GM19025 (cell line): ENCODE measurements around the gene ADAM15.

Experiments
- ATAC-seq: cut with Tn5 transposase; IDR thresholded peaks from one replicate; pipeline ENCODE4 v1.9.1; 2021; ENCODE audit warnings: mild to moderate bottlenecking, low read depth, moderate library complexity; ENCODE audit not compliant: unreplicated experiment

ADAM15 gene

GRCh38 chr1:155083865-155084721 lies 33.0 kb downstream of the ADAM15 start:
- no peak for ATAC-seq

DNA sequence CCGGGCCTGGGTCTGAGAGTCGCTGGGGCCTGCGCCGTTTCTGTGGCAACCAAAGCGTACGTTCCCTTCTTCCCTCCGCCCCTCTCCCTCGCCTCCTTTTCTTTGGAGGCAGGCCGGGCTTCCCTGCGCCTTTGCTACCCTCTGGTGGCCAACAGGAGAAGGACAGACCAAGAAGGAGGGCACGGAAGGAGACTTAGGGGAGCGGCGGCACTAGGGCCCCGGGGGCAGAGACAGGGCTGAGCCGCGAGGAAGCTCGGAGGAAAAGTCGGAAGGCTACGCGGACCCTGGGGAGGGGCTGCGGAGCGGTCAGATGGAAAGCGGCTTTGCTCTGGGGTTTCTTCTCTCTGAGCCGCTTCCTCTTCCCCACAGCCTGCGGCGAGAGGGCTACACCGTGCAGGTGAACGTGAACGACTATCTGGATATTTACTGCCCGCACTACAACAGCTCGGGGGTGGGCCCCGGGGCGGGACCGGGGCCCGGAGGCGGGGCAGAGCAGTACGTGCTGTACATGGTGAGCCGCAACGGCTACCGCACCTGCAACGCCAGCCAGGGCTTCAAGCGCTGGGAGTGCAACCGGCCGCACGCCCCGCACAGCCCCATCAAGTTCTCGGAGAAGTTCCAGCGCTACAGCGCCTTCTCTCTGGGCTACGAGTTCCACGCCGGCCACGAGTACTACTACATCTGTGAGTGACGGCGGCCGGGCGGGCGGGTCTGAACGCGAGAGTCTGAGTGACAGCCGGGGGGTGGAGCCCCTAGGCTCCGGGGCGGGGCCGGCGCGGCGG lies 33.8 kb downstream of the ADAM15 start:
- ATAC-seq = peak; percentile 82

DNA sequence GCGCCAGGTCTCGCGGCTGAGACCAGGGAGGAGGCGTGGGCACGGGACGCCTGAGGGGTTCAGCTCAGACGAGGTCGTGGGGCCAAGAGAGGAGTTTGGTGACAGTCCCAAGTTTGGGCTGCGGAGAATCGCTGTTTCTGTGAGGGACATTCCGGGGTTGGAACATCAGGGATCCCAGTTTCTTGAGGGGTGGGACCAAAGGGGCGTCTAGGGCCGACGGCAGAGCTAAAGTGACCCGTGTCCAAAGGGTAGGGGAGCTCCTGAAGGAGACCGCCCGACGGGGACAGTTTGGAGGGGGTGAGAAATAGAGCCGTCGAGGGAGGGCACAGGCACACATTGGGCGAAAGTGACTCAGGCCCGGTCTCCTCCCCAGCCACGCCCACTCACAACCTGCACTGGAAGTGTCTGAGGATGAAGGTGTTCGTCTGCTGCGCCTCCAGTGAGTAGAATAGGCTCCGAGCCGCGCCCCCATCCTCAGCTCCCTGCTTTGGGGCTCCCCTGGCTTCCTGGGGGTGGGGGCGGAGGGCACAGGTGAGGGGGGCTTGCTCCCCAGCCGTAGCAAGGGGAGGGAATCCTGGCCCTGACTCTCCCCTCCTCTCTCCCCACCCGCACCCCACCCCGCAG lies 34.5 kb downstream of the ADAM15 start:
- ATAC-seq = no peak

DNA sequence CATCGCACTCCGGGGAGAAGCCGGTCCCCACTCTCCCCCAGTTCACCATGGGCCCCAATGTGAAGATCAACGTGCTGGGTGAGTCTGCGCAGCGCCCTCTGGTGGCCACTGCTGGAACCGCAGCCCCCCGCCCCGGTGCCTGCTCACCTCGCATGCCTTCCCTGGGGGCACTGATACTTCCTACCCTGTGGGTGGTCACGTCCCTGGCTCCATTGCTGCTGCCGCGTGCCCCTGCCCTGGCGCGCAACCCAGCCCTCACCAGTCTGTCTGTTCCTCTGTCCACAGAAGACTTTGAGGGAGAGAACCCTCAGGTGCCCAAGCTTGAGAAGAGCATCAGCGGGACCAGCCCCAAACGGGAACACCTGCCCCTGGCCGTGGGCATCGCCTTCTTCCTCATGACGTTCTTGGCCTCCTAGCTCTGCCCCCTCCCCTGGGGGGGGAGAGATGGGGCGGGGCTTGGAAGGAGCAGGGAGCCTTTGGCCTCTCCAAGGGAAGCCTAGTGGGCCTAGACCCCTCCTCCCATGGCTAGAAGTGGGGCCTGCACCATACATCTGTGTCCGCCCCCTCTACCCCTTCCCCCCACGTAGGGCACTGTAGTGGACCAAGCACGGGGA lies 35.1 kb downstream of the ADAM15 start:
- no peak for ATAC-seq

GRCh38 chr1:155086856-155087535 lies 35.9 kb downstream of the ADAM15 start:
- no peak for ATAC-seq

- no peak for ATAC-seq
These were observed 40.2 kb downstream of the ADAM15 start for GRCh38 chr1:155091071-155092051.

DNA sequence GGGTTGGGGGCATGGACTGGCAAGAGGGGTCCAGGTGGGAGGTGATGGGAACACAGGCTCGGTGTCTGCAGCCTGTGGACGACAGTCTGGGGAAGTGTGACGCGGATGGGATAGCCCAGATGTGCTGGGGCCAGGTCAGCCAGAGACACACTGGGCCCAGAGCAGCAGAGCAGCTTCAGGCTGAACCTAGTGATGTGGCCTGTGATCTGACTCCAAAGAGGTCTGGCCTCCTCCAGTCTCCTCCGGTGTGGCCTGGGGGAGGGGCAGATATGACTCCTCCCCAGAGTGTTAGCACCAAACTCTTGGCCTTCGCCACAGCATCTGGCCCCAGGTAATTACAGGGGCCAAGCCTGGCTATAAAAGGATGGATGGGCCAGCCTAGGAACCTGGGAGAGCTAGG lies 41.0 kb downstream of the ADAM15 start:
- no peak for ATAC-seq

DNA sequence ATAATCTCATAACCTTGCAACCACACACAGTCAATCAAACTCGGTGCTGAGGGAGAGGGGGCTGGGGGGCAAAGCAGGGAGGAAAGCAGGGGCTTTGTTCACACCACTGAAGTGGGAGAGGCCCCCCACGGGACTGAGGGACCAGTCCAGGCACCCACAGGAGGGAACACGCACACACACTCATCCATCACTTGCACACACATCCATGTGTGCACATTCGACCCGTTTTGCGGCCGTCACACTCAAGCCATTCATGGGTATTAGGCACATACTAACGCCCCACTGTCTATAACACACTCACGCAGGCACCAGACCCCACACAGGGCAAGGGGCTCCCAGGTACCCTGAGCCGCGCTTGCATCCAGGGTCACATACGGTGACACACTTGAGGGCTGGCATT lies 41.5 kb downstream of the ADAM15 start:
- ATAC-seq = no peak

GRCh38 chr1:155093911-155094621 lies 43.0 kb downstream of the ADAM15 start:
- ATAC-seq = no peak

GRCh38 chr1:155094622-155094948 lies 43.5 kb downstream of the ADAM15 start:
- ATAC-seq = no peak

- ATAC-seq = no peak
These were observed 48.2 kb downstream of the ADAM15 start for GRCh38 chr1:155099331-155099730.

DNA sequence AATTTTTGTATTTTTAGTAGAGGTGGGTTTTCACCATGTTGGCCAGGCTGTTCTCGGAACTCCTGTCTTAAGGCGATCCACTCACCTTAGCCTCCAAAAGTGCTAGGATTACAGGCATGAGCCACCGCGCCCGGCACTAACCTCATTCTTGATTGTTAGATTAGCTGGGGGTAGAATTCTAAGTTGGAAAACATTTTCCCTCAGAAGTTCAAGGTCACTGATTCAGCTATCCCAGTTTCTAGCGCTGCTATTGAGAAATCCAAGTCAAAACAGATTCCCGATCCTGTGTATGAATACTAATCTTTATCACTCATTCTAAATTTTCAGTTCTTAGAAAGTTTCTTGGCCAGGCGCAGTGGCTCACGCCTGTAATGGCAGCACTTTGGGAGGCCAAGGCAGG lies 52.2 kb downstream of the ADAM15 start:
- no peak for ATAC-seq

GRCh38 chr1:155104605-155105534 lies 53.8 kb downstream of the ADAM15 start:
- no peak for ATAC-seq

DNA sequence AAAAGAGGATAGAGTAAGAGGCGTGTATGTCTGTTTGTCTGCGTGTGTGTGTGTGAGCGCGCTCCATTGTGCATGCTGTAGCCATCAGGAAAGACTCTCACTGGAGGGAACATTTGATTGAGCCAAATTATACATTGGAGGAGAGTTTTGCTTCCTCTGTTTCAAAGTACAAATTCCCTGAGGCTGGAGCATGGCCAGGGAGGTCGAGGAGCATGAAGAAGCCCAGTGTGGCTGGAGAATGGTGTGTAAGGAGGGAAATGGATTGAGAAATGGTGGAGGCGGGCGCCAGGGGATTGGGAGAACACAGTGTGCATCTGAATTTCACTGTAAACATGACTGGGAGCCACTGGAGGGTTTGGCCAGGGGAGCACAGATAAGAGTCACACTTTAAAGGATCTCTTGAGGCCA lies 54.5 kb downstream of the ADAM15 start:
- ATAC-seq = no peak

GRCh38 chr1:155106862-155107261 lies 55.7 kb downstream of the ADAM15 start:
- no peak for ATAC-seq

GRCh38 chr1:155107309-155108264 lies 56.5 kb downstream of the ADAM15 start:
- ATAC-seq = no peak
